ENCODE data around the gene PLA2R1. TPM values are rescaled to one million over a fixed set of nuclear protein-coding genes. Genes with fewer than 3 reads are reported as not detected.

The PLA2R1 gene
- total RNA-seq, 2 experiments from 2014 or later = not detected

DNA sequence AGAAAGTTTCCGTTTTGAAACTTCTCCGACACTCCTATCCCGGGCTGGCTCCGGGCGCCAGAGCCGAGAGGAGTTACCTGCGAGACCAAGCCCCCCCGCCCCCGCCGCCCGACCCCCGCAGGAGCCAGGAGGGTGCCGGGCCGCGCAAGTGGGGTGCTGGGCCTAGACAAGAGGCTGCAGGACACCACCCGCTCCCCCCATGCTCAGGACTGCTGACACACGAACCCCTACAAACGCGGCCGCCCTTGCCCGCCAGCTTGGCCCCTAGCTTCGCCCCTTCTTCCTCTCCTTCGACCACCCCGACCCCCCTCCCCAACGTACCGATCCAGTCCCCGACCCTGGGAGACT lies 497 bp downstream of the PLA2R1 start:
- H3K4me1 Mint-ChIP-seq (ENCODE audit: low read depth) = peaks cover 7% of the 10 kb centered on the region
- no peak overlapping the region for H3K27ac Mint-ChIP-seq
- H3K4me3 Mint-ChIP-seq = peak overlapping the region; percentile 26
- ChIA-PET CTCF (no interaction called here), POLR2A (no interaction called here)
- peaks cover 46% of the 10 kb centered on the region for H3K27me3 Mint-ChIP-seq (ENCODE audit: low read depth)
- no peaks in the 10 kb centered on the region for H3K36me3 Mint-ChIP-seq (ENCODE audit: low read depth)
- no peak for ATAC-seq
- DNase-seq = no peak
- no peaks in the 10 kb centered on the region for H3K9me3 Mint-ChIP-seq (ENCODE audit: insufficient read depth)

DNA sequence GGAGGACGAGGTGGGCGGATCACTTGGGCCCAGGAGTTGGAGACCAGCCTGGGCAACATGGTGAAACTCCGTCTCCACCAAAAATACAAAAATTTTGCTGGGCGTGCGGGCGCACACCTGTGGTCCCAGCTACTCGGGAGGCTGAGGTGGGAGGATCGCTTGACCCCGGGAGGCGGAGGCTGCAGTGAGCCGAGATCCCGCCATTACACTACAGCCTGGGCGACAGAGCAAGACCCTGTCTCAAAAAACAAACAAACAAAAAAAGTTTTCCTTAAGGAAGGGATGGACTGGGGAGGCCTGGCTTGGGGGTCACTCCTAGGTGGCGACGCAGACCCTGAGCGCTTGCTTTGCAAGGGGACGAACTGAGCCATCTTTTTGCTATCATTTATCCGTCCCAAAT lies 882 bp downstream of the PLA2R1 start:
- H3K36me3 Mint-ChIP-seq (ENCODE audit: low read depth) = no peaks in the 10 kb centered on the region
- no peak overlapping the region for H3K27ac Mint-ChIP-seq
- no peaks in the 10 kb centered on the region for H3K9me3 Mint-ChIP-seq (ENCODE audit: insufficient read depth)
- no peak for ATAC-seq
- peaks cover 46% of the 10 kb centered on the region for H3K27me3 Mint-ChIP-seq (ENCODE audit: low read depth)
- no peak for DNase-seq
- no peak overlapping the region for H3K4me3 Mint-ChIP-seq
- POLR2A ChIA-PET = no interaction called here
- CTCF ChIA-PET = no interaction called here
- peaks cover 7% of the 10 kb centered on the region for H3K4me1 Mint-ChIP-seq (ENCODE audit: low read depth)

DNA sequence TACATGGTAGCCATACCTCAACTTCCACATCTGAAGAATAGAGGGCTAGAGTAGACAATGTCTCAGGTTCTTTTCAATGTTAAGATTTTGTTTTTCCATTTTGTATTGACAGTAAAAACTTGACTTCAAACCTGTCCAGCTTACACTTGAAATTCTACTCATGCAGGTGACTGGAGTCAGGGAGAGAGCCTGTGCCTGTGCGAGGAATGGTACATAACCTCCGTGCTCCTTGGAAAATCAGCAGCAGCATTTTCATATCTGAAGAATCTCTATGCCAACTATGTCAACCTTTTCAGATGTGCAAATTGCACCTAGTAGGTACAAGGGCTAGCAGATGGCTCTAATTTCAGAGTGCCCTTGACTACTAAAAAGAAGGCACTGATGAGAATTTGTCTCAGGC lies 2.1 kb downstream of the PLA2R1 start:
- Mint-ChIP-seq H3K4me3 (no peak overlapping the region), H3K36me3 (ENCODE audit: low read depth) (no peaks in the 10 kb centered on the region), H3K27me3 (ENCODE audit: low read depth) (peaks cover 46% of the 10 kb centered on the region), H3K4me1 (ENCODE audit: low read depth) (peaks cover 7% of the 10 kb centered on the region), H3K27ac (no peak overlapping the region), H3K9me3 (ENCODE audit: insufficient read depth) (no peaks in the 10 kb centered on the region)
- no peak for DNase-seq
- CTCF ChIA-PET = no interaction called here
- POLR2A ChIA-PET = no interaction called here
- ATAC-seq = no peak

- H3K27ac Mint-ChIP-seq = no peak overlapping the region
- H3K36me3 Mint-ChIP-seq (ENCODE audit: low read depth) = no peaks in the 10 kb centered on the region
- ATAC-seq (no peak), DNase-seq (no peak)
- H3K4me1 Mint-ChIP-seq (ENCODE audit: low read depth) = no peaks in the 10 kb centered on the region
- peaks cover 29% of the 10 kb centered on the region for H3K27me3 Mint-ChIP-seq (ENCODE audit: low read depth)
- no peaks in the 10 kb centered on the region for H3K9me3 Mint-ChIP-seq (ENCODE audit: insufficient read depth)
- H3K4me3 Mint-ChIP-seq = no peak overlapping the region
- ChIA-PET POLR2A (no interaction called here), CTCF (no interaction called here)
These were observed 5.1 kb downstream of the PLA2R1 start for GRCh38 chr2:160057356-160057755.

- no peak for ATAC-seq
- Mint-ChIP-seq H3K9me3 (ENCODE audit: insufficient read depth) (no peaks in the 10 kb centered on the region), H3K27ac (no peak overlapping the region), H3K36me3 (ENCODE audit: low read depth) (no peaks in the 10 kb centered on the region), H3K4me1 (ENCODE audit: low read depth) (no peaks in the 10 kb centered on the region), H3K27me3 (ENCODE audit: low read depth) (peaks cover 27% of the 10 kb centered on the region), H3K4me3 (no peak overlapping the region)
- DNase-seq = no peak
- CTCF ChIA-PET = no interaction called here
- POLR2A ChIA-PET = no interaction called here
These were observed 6.7 kb downstream of the PLA2R1 start for GRCh38 chr2:160055726-160056108.

DNA sequence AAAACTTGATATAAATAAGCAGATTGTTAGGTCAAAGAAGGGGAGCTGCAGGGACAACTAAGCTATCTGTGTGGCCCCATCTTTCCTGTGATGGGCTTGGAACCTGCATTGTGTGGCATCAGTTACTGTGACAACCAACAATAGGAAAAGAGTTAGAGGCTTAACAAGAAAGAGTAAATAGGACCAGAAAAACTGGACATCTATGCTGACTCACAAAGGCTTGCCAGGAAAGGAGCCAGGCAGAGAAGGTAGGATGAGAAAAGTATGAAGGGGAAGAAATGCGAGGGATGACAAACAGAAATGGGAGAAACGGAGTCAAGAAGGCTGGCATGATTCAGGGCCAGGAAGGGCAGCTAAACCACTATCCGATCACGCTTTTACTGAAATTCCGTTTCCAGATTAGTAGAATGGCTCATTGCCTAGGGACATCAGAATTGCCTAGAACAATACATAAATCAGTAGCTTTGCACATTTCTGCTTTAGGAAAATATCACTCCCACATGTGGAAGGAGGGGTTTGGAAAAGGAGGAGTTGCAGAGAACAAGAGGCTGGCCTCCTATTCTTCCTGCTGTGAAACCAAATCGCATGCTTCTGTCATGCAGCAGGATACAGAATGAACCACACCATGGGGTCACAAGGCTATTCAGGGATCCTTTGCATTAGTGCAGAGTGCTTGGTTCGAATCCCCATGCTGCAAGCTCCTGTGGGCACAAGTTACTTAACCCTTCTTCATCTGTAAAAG lies 7.3 kb downstream of the PLA2R1 start:
- DNase-seq (no peak), ATAC-seq (no peak)
- Mint-ChIP-seq H3K4me3 (no peak overlapping the region), H3K27ac (no peak overlapping the region), H3K4me1 (ENCODE audit: low read depth) (no peaks in the 10 kb centered on the region), H3K27me3 (ENCODE audit: low read depth) (peaks cover 22% of the 10 kb centered on the region), H3K9me3 (ENCODE audit: insufficient read depth) (no peaks in the 10 kb centered on the region), H3K36me3 (ENCODE audit: low read depth) (no peaks in the 10 kb centered on the region)
- POLR2A ChIA-PET = no interaction called here
- CTCF ChIA-PET = interaction anchor here (1.0 kb wide), 1 partner anchor 33 kb away, joined by 3 read pairs; no protein-coding TSS in a partner anchor

- ChIA-PET POLR2A (no interaction called here), CTCF (interaction anchor here (1.0 kb wide), 1 partner anchor 31 kb away, joined by 3 read pairs; no protein-coding TSS in a partner anchor)
- DNase-seq (no peak), ATAC-seq (no peak)
- no peaks in the 10 kb centered on the region for H3K9me3 Mint-ChIP-seq (ENCODE audit: insufficient read depth)
- H3K4me3 Mint-ChIP-seq = no peak overlapping the region
- no peaks in the 10 kb centered on the region for H3K4me1 Mint-ChIP-seq (ENCODE audit: low read depth)
- peaks cover 18% of the 10 kb centered on the region for H3K27me3 Mint-ChIP-seq (ENCODE audit: low read depth)
- no peaks in the 10 kb centered on the region for H3K36me3 Mint-ChIP-seq (ENCODE audit: low read depth)
- no peak overlapping the region for H3K27ac Mint-ChIP-seq
These were observed 8.5 kb downstream of the PLA2R1 start for GRCh38 chr2:160053946-160054345.

DNA sequence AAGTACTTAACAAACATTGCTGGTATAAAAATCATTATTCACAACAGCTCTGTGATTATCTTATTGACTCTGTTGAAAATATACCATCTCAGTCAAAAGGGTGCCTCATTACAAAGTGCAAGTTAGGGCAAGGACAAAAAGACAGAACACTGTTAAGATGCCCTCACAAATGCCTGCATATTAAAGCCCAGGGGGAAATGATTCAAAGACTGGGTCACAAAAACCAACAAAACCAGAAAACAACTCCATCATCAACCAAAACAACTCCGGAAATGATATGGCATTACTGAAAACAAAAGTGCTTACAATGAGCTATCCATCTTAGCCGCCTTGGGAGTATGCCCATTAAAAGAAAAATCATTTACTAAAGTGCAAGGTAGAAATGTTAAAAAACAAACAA lies 9.9 kb downstream of the PLA2R1 start:
- no peak overlapping the region for H3K4me3 Mint-ChIP-seq
- CTCF ChIA-PET = no interaction called here
- ATAC-seq = no peak

DNA sequence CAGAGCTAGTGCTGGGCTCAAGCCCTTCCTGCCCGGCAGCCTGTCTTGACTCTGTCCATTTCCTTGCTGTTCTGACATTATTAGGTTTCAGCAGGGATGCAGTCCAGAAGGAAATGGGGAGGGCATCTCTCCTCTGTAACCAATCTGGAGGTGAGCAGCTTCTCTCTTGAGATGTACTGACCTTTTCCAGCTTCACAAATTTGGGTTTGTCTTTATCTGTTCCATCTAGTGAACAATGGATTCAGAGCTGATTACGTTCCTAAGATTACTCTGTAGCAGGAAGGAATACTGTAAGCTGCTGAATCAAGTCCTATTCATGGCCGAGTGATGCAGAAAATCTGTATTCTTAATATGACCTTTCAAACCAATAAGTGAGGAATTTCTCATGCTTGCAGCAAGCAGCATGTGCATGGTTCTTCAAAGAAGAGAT lies 11.0 kb downstream of the PLA2R1 start:
- H3K36me3 Mint-ChIP-seq (ENCODE audit: low read depth) = no peaks in the 10 kb centered on the region
- CTCF ChIA-PET = no interaction called here
- no peaks in the 10 kb centered on the region for H3K4me1 Mint-ChIP-seq (ENCODE audit: low read depth)
- peaks cover 16% of the 10 kb centered on the region for H3K27me3 Mint-ChIP-seq (ENCODE audit: low read depth)
- H3K9me3 Mint-ChIP-seq (ENCODE audit: insufficient read depth) = no peaks in the 10 kb centered on the region
- POLR2A ChIA-PET = no interaction called here
- ATAC-seq = no peak
- no peak overlapping the region for H3K27ac Mint-ChIP-seq
- no peak overlapping the region for H3K4me3 Mint-ChIP-seq
- no peak for DNase-seq

More for the DNA sequence above, 9.9 kb downstream of the PLA2R1 start:
- H3K27me3 Mint-ChIP-seq (ENCODE audit: low read depth) = peaks cover 18% of the 10 kb centered on the region
- no peak for DNase-seq
- H3K9me3 Mint-ChIP-seq (ENCODE audit: insufficient read depth) = no peaks in the 10 kb centered on the region
- no peak overlapping the region for H3K27ac Mint-ChIP-seq
- POLR2A ChIA-PET = no interaction called here
- H3K4me1 Mint-ChIP-seq (ENCODE audit: low read depth) = no peaks in the 10 kb centered on the region
- no peaks in the 10 kb centered on the region for H3K36me3 Mint-ChIP-seq (ENCODE audit: low read depth)

DNA sequence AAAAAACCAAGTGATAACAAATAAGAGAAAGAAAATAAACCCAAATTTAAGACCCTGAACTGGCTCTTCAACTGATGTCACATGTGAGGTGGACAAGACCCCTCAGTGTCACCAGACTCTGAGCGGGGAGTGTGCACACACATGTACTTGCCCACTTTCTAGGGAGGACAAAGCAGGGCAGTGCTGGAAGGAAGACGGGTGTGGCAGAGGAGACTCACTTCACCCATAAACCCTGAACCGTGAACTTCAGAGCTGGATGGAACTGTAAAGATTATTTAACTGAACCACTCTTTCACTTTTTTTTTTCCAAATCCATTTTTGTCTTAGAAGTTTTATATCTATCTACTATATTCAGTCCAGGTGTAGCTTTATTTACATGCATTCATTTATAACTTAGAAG lies 12.3 kb downstream of the PLA2R1 start:
- H3K9me3 Mint-ChIP-seq (ENCODE audit: insufficient read depth) = no peaks in the 10 kb centered on the region
- H3K4me3 Mint-ChIP-seq = no peak overlapping the region
- DNase-seq (no peak), ATAC-seq (no peak)
- no peak overlapping the region for H3K27ac Mint-ChIP-seq
- CTCF ChIA-PET = no interaction called here
- POLR2A ChIA-PET = no interaction called here
- peaks cover 13% of the 10 kb centered on the region for H3K27me3 Mint-ChIP-seq (ENCODE audit: low read depth)
- H3K4me1 Mint-ChIP-seq (ENCODE audit: low read depth) = no peaks in the 10 kb centered on the region
- H3K36me3 Mint-ChIP-seq (ENCODE audit: low read depth) = no peaks in the 10 kb centered on the region

DNA sequence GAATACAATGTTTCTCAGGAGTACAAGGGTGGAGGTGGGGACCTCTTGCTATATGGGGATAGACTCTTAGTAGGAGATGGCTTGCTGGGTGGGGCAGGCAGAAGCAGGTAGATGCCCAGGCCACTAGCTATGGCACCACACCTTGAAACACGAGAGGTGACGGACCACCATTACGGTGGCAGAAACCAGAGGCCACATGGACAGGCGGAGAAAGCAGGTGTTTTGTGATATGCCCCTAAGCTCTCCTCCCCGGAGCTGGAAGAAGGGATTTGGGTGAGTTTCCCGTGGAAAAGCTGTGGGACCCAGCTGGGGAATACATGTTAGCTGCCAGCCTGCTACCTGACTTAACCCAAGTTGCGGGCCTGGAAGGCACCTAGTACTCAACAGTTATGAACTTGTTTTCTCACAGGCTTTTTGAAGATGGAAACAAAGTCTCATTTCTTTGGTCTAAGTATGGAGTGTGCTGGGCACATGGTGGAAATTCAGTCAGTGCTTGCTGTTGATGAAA lies 16.7 kb downstream of the PLA2R1 start:
- ATAC-seq (no peak), DNase-seq (no peak)
- H3K4me3 Mint-ChIP-seq = no peak overlapping the region
- ChIA-PET POLR2A (no interaction called here), CTCF (no interaction called here)
- H3K27me3 Mint-ChIP-seq (ENCODE audit: low read depth) = peaks cover 2% of the 10 kb centered on the region
- no peak overlapping the region for H3K27ac Mint-ChIP-seq
- no peaks in the 10 kb centered on the region for H3K36me3 Mint-ChIP-seq (ENCODE audit: low read depth)
- H3K9me3 Mint-ChIP-seq (ENCODE audit: insufficient read depth) = no peaks in the 10 kb centered on the region
- no peaks in the 10 kb centered on the region for H3K4me1 Mint-ChIP-seq (ENCODE audit: low read depth)

GRCh38 chr2:160044728-160045127 lies 17.7 kb downstream of the PLA2R1 start:
- DNase-seq = no peak
- CTCF ChIA-PET = no interaction called here
- H3K36me3 Mint-ChIP-seq (ENCODE audit: low read depth) = no peaks in the 10 kb centered on the region
- H3K4me3 Mint-ChIP-seq = no peak overlapping the region
- H3K4me1 Mint-ChIP-seq (ENCODE audit: low read depth) = no peaks in the 10 kb centered on the region
- H3K9me3 Mint-ChIP-seq (ENCODE audit: insufficient read depth) = no peaks in the 10 kb centered on the region
- POLR2A ChIA-PET = no interaction called here
- no peak overlapping the region for H3K27ac Mint-ChIP-seq
- H3K27me3 Mint-ChIP-seq (ENCODE audit: low read depth) = peaks cover 2% of the 10 kb centered on the region
- no peak for ATAC-seq

DNA sequence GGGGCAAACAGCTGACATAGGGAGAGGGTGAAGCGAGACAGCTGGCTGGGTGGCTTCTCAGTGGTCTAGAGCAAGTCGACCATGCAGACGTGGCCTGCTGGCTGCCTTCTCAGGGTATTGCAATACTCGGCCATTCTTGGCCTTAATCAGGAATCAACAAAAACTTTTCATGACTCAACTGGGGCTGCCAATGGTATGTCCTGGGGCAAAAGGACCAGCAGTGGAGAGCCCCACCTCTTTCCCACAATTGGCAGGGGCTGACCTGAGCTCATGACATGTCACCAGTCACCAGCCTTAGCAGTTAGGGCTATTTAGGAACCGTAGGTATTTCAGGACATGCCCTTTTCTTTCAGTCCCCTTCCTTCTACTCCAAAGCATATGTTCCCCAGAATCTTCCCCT lies 19.1 kb downstream of the PLA2R1 start:
- ChIA-PET CTCF (no interaction called here), POLR2A (no interaction called here)
- Mint-ChIP-seq H3K4me1 (ENCODE audit: low read depth) (no peaks in the 10 kb centered on the region), H3K4me3 (no peak overlapping the region), H3K27ac (no peak overlapping the region), H3K27me3 (ENCODE audit: low read depth) (peaks cover 2% of the 10 kb centered on the region), H3K36me3 (ENCODE audit: low read depth) (no peaks in the 10 kb centered on the region), H3K9me3 (ENCODE audit: insufficient read depth) (no peaks in the 10 kb centered on the region)
- ATAC-seq (no peak), DNase-seq (no peak)

Measured in activated CD8-positive, alpha-beta T cell treated with anti-CD3 and anti-CD28 coated beads, Interleukin-2, amount 10 ng/mL, durations not matched to agents 7 days and 5 days (primary cell).